Measurements from ENCODE around the gene SMNDC1. TPM values are rescaled to one million over a fixed set of nuclear protein-coding genes. Genes with fewer than 3 reads are reported as not detected.

Gene SMNDC1
- total RNA-seq, 2 donors from 2014 or later: 7.5 to 7.6 TPM

DNA sequence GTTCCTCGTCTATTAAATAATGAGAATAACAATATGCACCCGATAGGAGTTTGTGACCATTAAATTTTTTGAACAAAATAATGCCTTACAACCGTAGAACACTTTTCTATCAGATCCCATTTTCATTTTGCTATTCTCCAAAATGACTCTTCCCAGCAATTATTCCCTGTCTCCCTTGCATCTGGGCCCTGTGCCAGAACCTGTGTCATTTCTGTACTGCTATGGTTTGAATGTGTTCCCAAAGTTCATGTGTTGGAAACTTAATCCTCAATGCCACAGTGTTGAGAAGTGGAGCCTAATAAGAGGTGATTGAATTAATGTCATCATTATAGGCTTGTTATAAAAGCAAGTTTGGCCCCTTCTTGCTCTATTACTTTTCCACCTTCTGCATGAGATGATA is 33.2 kb upstream of the SMNDC1 start:
- Histone ChIP-seq H3K4me3 (no peak overlapping the region), H3K9me3 (no peaks in the 10 kb centered on the region), H3K27ac (no peak overlapping the region), H3K4me1 (no peaks in the 10 kb centered on the region), H3K36me3 (replicated peaks in 1 of 2; ENCODE audit: insufficient read depth in 1 of 2, low read depth in 2 of 2) (no peaks in the 10 kb centered on the region), H3K27me3 (no peaks in the 10 kb centered on the region)
- DNase-seq (no peak), ATAC-seq (no peak)
- WGBS, 2 donors: 79 to 96% methylated on average over 3 of the region's 3 CpGs
- intact Hi-C loops (cut with DNase I): no loop called here
- TF ChIP-seq, protein P1, sequence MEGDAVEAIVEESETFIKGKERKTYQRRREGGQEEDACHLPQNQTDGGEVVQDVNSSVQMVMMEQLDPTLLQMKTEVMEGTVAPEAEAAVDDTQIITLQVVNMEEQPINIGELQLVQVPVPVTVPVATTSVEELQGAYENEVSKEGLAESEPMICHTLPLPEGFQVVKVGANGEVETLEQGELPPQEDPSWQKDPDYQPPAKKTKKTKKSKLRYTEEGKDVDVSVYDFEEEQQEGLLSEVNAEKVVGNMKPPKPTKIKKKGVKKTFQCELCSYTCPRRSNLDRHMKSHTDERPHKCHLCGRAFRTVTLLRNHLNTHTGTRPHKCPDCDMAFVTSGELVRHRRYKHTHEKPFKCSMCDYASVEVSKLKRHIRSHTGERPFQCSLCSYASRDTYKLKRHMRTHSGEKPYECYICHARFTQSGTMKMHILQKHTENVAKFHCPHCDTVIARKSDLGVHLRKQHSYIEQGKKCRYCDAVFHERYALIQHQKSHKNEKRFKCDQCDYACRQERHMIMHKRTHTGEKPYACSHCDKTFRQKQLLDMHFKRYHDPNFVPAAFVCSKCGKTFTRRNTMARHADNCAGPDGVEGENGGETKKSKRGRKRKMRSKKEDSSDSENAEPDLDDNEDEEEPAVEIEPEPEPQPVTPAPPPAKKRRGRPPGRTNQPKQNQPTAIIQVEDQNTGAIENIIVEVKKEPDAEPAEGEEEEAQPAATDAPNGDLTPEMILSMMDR (IDR thresholded peaks at IDR 0.05): no peak
- no peak for TF ChIP-seq POLR2A (IDR thresholded peaks at IDR 0.05)

DNA sequence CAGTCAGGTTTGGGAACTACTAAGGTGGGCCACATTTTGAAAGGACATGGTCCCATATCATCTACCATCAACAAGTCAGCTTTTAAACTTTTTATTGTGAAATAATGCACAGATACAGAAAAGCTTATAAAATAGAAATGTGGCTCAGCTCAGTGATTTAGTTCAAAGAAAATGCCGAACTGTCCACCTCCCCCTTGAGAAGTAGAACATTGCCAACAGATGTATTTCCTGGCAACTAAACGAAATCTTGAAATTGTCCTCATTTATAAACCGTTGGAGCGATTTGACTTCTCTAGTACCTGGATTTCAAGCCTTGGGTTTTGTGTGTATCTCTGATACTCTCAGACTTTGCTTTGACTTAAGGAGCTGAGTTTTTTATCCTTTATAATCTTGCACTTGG is 32.7 kb upstream of the SMNDC1 start:
- 73 to 76% methylated on average over 4 of the region's 4 CpGs for WGBS, 2 donors
- Histone ChIP-seq H3K27ac (no peak overlapping the region), H3K9me3 (no peaks in the 10 kb centered on the region), H3K36me3 (replicated peaks in 1 of 2; ENCODE audit: insufficient read depth in 1 of 2, low read depth in 2 of 2) (no peaks in the 10 kb centered on the region), H3K4me3 (no peak overlapping the region), H3K27me3 (no peaks in the 10 kb centered on the region), H3K4me1 (no peaks in the 10 kb centered on the region)
- no peak for DNase-seq
- intact Hi-C loops (cut with DNase I): no loop called here
- TF ChIP-seq, protein P1 (IDR thresholded peaks at IDR 0.05): no peak
- no peak for TF ChIP-seq POLR2A (IDR thresholded peaks at IDR 0.05)
- no peak for ATAC-seq

DNA sequence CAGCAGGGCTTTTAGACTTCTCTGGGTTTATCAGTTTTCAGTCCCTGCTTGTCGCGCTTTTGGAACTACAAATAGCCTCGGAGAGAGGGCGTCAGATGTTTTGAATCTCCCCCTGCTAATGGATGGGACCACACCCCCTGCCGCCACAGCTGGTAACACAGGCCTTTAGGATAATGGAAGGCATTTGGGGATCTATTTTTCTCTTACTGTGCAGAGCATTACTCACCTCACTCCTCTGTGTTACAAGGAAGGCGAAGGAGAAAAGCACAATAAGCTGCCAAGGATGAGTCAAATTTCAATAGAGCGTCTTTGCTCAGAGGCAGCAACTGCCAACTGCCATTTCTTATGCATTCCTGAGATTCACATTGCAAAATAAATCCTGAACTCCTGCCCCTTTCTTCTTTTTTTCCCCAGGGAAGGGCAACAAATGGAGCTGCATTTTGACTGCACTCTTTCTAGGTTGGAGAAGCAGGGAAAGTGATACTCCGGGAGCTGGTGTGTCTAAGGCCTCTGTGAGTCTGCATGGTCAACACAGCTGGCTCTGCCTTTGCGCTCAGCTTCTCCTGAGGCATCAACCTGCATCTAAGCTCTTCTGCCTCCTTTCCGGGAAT is 31.5 kb upstream of the SMNDC1 start:
- peak; percentile 35 for ATAC-seq
- H3K4me1 ChIP-seq: no peaks in the 10 kb centered on the region
- H3K36me3 ChIP-seq (replicated peaks in 1 of 2; ENCODE audit: insufficient read depth in 1 of 2, low read depth in 2 of 2): no peaks in the 10 kb centered on the region
- no peaks in the 10 kb centered on the region for H3K27me3 ChIP-seq
- WGBS, 2 donors: 67 to 78% methylated on average over 10 of the region's 10 CpGs
- no peak overlapping the region for H3K27ac ChIP-seq
- DNase-seq: no peak
- H3K4me3 ChIP-seq: no peak overlapping the region
- intact Hi-C loops (cut with DNase I): no loop called here
- peaks cover 0 to 9% (median 0%) of the 10 kb centered on the region in 3 donors for H3K9me3 ChIP-seq
- TF ChIP-seq, protein P1 (IDR thresholded peaks at IDR 0.05): no peak
- no peak for TF ChIP-seq POLR2A (IDR thresholded peaks at IDR 0.05)

DNA sequence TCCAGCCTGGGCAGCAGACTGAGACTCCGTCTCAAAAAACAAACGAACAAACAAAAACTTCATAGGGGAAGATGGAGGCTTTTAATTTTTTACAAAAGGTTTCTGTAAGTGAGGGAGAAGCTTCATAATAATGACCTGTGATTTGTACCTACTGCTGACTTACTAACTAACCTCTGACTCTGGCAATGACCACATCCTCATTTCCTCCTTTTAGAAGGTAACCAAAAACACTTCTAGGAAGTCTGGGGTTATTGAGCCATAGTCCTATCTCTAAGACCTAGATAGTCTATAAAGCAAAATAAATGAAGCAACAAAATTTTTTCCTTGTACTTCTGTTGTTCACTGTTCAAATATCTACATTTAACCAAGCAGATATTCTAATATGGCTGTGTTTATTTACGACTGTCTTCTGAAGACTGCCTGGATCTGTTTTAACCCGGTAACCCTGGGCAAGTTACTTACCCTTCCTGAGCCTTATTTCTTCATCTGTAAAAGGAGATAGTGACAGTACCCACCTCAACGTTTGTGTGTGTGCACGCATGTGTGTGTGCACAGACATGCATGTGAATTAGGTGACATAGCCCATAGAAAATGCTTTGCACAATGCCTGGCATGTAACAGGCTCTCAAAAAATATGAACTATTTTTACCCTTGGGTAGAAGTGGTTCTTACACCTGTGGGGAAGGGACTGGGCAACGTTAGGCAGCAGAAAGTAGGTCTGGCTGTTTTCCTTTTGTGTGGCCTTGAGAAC is 30.8 kb upstream of the SMNDC1 start:
- Histone ChIP-seq H3K9me3 (peaks cover 0 to 14% (median 0%) of the 10 kb centered on the region in 3 donors), H3K27ac (no peak overlapping the region), H3K4me1 (no peaks in the 10 kb centered on the region), H3K4me3 (no peak overlapping the region), H3K27me3 (no peaks in the 10 kb centered on the region), H3K36me3 (replicated peaks in 1 of 2; ENCODE audit: insufficient read depth in 1 of 2, low read depth in 2 of 2) (no peaks in the 10 kb centered on the region)
- 59 to 64% methylated on average over 7 of the region's 7 CpGs for WGBS, 2 donors
- TF ChIP-seq, protein P1 (IDR thresholded peaks at IDR 0.05): no peak
- no peak for TF ChIP-seq POLR2A (IDR thresholded peaks at IDR 0.05)
- ATAC-seq: no peak
- DNase-seq: no peak
- intact Hi-C loops (cut with DNase I): no loop called here
